HepG2 (cell line): Measurements from ENCODE around the gene EEF1AKMT3. TPM values are rescaled to one million over a fixed set of nuclear protein-coding genes. Genes with fewer than 3 reads are reported as not detected.

Experiments used
- ARNT ChIP-seq: fragments of 450-650 bp; IDR thresholded peaks from 2 replicates; pipeline ENCODE4 v1.6.1; 2017
- BCL6 ChIP-seq: IDR thresholded peaks from 2 replicates; pipeline ENCODE4 v1.6.1; 2016; ENCODE audit warnings: missing genetic modification reagents, missing compliant biosample characterization
- E2F5 ChIP-seq: sonication (generic); formaldehyde crosslinking; conservative IDR thresholded peaks from 2 replicates; pipeline ENCODE4 v1.4.0; 2020; ENCODE audit warnings: missing genetic modification reagents
- ESRRA ChIP-seq: sonication (generic); formaldehyde crosslinking; IDR thresholded peaks from 2 replicates; pipeline ENCODE4 v1.5.1; 2020; ENCODE audit warnings: mild to moderate bottlenecking, low read depth, missing genetic modification reagents
- GATAD2A ChIP-seq: IDR thresholded peaks from 2 replicates; pipeline ENCODE4 v1.6.1; 2016
- HCFC1 ChIP-seq: fragments of 150-350 bp; IDR thresholded peaks from 2 replicates; pipeline ENCODE4 v1.6.1; 2014; ENCODE audit warnings: low read depth, low read length
- HNF4A ChIP-seq: sonication (generic); formaldehyde crosslinking; IDR thresholded peaks from 2 replicates; pipeline ENCODE4 v1.4.0; 2020; ENCODE audit warnings: missing genetic modification reagents
- HNRNPH1 ChIP-seq: fragments of 200-400 bp; formaldehyde crosslinking; optimal IDR thresholded peaks from 2 replicates; pipeline ENCODE3; 2017; ENCODE audit warnings: mild to moderate bottlenecking, low read depth, low read length
- NFYB ChIP-seq: sonication (generic); formaldehyde crosslinking; IDR thresholded peaks from 2 replicates; pipeline ENCODE4 v1.4.0; 2020; ENCODE audit warnings: missing genetic modification reagents
- NONO ChIP-seq, 2 experiments: fragments of 450-650 bp in 1 of 2; sonication (generic) in 1 of 2; formaldehyde crosslinking in 1 of 2; IDR thresholded peaks in 1 of 2; conservative IDR thresholded peaks in 1 of 2; 2 replicates each; pipeline versions ENCODE4 v1.6.1 to v1.8.0; 2017 to 2022; ENCODE audit warnings: mild to moderate bottlenecking in 1 of 2, missing genetic modification reagents in 1 of 2, moderate library complexity in 1 of 2
- PATZ1 ChIP-seq: sonication (generic); formaldehyde crosslinking; IDR thresholded peaks from 2 replicates; pipeline ENCODE4 v1.4.0; 2020; ENCODE audit warnings: missing genetic modification reagents
- PPARG ChIP-seq: conservative IDR thresholded peaks from 2 replicates; pipeline ENCODE4 v1.6.1; 2016; ENCODE audit warnings: missing biosample characterization, missing genetic modification reagents
- ZBTB40 ChIP-seq, 2 experiments: fragments of 450-650 bp in 1 of 2; sonication (generic) in 1 of 2; formaldehyde crosslinking in 1 of 2; IDR thresholded peaks; 2 replicates each; pipeline versions ENCODE4 v1.6.1 to v1.8.0; 2016 to 2022; ENCODE audit warnings: antibody characterized with exemption in 1 of 2, mild to moderate bottlenecking in 1 of 2, missing genetic modification reagents in 1 of 2
- ZBTB7B ChIP-seq: sonication (generic); formaldehyde crosslinking; IDR thresholded peaks from 2 replicates; pipeline ENCODE4 v1.4.0; 2020; ENCODE audit warnings: missing genetic modification reagents
- ZFP37 ChIP-seq: sonication (generic); formaldehyde crosslinking; IDR thresholded peaks from 2 replicates; pipeline ENCODE4 v1.4.0; 2020; ENCODE audit warnings: missing genetic modification reagents, borderline replicate concordance
- ZNF441 ChIP-seq: sonication (generic); formaldehyde crosslinking; IDR thresholded peaks from 2 replicates; pipeline ENCODE4 v1.7.0; 2021; ENCODE audit warnings: missing genetic modification reagents, borderline replicate concordance
- ZNF605 ChIP-seq: sonication (generic); formaldehyde crosslinking; IDR thresholded peaks from 2 replicates; pipeline ENCODE4 v1.8.0; 2022; ENCODE audit warnings: mild to moderate bottlenecking, missing genetic modification reagents
- ZNF773 ChIP-seq: sonication (generic); formaldehyde crosslinking; IDR thresholded peaks from 2 replicates; pipeline ENCODE4 v1.4.0; 2020; ENCODE audit warnings: missing genetic modification reagents, borderline replicate concordance
- ZNF780A ChIP-seq: sonication (generic); formaldehyde crosslinking; IDR thresholded peaks from 2 replicates; pipeline ENCODE4 v1.8.0; 2022; ENCODE audit warnings: mild to moderate bottlenecking, missing genetic modification reagents, moderate library complexity
- polyA plus RNA-seq, 8 experiments: library from polyadenylated mRNA; depleted of rRNA in 3 of 8; stranded (reverse) in 7 of 8; unstranded in 1 of 8; fragments of >200 nt; fragmentation: Illumina TruSeq in 4 of 8; extraction: Trizol in 4 of 8; gene quantifications; 2 replicates each; pipeline versions ENCODE4 v1.2.1 to v1.2.3, GENCODE V29; 2011 to 2016; ENCODE audit warnings: low read depth in 4 of 8, missing spikeins in 1 of 8, mixed read lengths in 1 of 8; ENCODE audit not compliant: insufficient read depth in 1 of 8
- total RNA-seq, 5 experiments: library from RNA; depleted of rRNA; stranded (reverse); fragments of >200 nt; fragmentation: Illumina TruSeq; extraction: Trizol; gene quantifications; 2 replicates each; pipeline ENCODE4 v1.2.3, GENCODE V29; 2016; ENCODE audit warnings: low read depth in 1 of 5

Gene EEF1AKMT3
- total and polyA plus RNA-seq, 2 of the 13 experiments (the other 11 are each of a cell fraction or from before 2014, with no cell fraction given), result 4.7 to 11.4 TPM

GRCh38 chr12:57735198-57735855 is 37.1 kb upstream of the EEF1AKMT3 start (continued):
- TF ChIP-seq ZNF773 (CRISPR knock-in tag), result no peak
- no peak for TF ChIP-seq ZBTB40 (IDR thresholded peaks at IDR 0.05)
- TF ChIP-seq ZBTB40 (CRISPR knock-in tag; IDR thresholded peaks at IDR 0.05), result no peak
- TF ChIP-seq ZBTB7B (CRISPR knock-in tag), result 0 out of 2 replicates have a peak, but pooled peaks have one; percentile 13
- TF ChIP-seq ZNF441, result no peak
- no peak for TF ChIP-seq ARNT
- no peak for TF ChIP-seq E2F5 (CRISPR knock-in tag)
- no peak for TF ChIP-seq NONO (IDR thresholded peaks at IDR 0.05)
- TF ChIP-seq NONO (CRISPR knock-in tag; conservative IDR thresholded peaks at IDR 0.05), result 0 out of 2 replicates have a peak, but pooled peaks have one; percentile 27
- TF ChIP-seq BCL6 (CRISPR knock-in tag), result peak; percentile 35; the same call in 1 of the 2 replicates
- peak; percentile 24; the same call in 1 of the 2 replicates for TF ChIP-seq GATAD2A (CRISPR knock-in tag)
- no peak for TF ChIP-seq NFYB (CRISPR knock-in tag)
- no peak for TF ChIP-seq ZNF605 (CRISPR knock-in tag)
- TF ChIP-seq ZFP37 (CRISPR knock-in tag), result no peak
- no peak for TF ChIP-seq HNRNPH1
- peak; percentile 71 for TF ChIP-seq HNF4A
- TF ChIP-seq PATZ1 (CRISPR knock-in tag), result no peak; the same call in 1 of the 2 replicates
- no peak for TF ChIP-seq ESRRA (CRISPR knock-in tag)
- no peak for TF ChIP-seq ZNF780A (CRISPR knock-in tag)
- TF ChIP-seq HCFC1, result no peak
- peak; percentile 84; the same call in 1 of the 2 replicates for TF ChIP-seq PPARG (CRISPR knock-in tag)
